HG03354 (cell line): ENCODE measurements around the gene ARID5B.
"Not testable (repeated sequence)": the region's sequence is repeated elsewhere in the genome, so short reads cannot be mapped to it uniquely, and the experiment has no call there.

ENCODE experiments used
- ATAC-seq: cut with Tn5 transposase; IDR thresholded peaks from one replicate; pipeline ENCODE4 v1.9.1; 2021; ENCODE audit warnings: mild to moderate bottlenecking; ENCODE audit not compliant: unreplicated experiment, poor library complexity, severe bottlenecking

ARID5B gene, protein sequence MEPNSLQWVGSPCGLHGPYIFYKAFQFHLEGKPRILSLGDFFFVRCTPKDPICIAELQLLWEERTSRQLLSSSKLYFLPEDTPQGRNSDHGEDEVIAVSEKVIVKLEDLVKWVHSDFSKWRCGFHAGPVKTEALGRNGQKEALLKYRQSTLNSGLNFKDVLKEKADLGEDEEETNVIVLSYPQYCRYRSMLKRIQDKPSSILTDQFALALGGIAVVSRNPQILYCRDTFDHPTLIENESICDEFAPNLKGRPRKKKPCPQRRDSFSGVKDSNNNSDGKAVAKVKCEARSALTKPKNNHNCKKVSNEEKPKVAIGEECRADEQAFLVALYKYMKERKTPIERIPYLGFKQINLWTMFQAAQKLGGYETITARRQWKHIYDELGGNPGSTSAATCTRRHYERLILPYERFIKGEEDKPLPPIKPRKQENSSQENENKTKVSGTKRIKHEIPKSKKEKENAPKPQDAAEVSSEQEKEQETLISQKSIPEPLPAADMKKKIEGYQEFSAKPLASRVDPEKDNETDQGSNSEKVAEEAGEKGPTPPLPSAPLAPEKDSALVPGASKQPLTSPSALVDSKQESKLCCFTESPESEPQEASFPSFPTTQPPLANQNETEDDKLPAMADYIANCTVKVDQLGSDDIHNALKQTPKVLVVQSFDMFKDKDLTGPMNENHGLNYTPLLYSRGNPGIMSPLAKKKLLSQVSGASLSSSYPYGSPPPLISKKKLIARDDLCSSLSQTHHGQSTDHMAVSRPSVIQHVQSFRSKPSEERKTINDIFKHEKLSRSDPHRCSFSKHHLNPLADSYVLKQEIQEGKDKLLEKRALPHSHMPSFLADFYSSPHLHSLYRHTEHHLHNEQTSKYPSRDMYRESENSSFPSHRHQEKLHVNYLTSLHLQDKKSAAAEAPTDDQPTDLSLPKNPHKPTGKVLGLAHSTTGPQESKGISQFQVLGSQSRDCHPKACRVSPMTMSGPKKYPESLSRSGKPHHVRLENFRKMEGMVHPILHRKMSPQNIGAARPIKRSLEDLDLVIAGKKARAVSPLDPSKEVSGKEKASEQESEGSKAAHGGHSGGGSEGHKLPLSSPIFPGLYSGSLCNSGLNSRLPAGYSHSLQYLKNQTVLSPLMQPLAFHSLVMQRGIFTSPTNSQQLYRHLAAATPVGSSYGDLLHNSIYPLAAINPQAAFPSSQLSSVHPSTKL

DNA sequence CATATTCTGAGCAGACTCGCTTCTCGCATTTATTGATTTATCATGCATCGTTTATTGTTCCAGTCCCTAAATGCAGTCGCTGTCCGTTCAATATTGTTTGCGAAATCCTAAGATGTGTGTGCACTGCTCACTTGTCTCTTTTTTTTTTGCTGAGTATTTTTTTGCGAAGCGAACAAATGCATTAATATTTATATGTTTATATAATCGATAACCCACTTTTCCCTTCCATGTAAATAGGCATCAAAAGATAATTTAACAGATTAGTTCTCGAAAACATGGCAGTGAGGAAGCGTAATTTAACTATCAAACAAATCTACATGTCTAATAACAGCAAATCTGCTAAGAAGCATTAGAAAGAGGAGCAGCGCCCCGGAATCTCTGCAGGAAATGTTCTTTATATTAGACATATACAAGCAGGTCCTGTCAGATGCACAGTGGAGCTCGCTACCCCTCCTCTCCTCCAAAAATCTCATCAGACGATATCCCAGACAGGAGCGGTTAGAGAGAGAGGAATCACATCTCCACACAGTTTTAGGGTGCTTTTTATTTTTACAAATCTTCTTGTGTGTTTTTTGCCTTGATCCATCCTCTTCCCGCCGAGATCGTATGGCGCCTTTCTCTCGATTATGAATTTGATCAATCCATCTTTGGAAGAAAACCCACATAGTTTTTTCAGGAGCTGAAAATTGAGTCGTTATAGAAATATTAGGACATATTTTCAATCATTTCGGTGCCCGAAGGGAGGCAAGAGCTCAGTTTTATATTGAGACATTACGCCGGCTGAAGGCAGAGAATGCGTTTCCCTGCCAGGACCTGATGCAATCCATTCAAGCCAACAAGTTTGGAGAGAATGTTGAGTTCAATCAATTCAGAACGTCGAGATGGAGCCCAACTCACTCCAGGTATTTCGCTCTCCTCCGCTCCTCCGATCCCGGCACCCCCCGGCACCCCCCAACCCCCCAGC lies at the start of gene ARID5B:
Gene ARID5B (plus strand): TSS at position 871 of the 964 bp plus-strand sequence. CDS start 11 bp downstream, at position 882.
- ATAC-seq, result no peak

- ATAC-seq, result no peak
Measured at GRCh38 chr10:61852261-61852660, 49.2 kb upstream of the ARID5B start.

- ATAC-seq, result no peak
Measured at GRCh38 chr10:61855771-61856170, 45.7 kb upstream of the ARID5B start.

DNA sequence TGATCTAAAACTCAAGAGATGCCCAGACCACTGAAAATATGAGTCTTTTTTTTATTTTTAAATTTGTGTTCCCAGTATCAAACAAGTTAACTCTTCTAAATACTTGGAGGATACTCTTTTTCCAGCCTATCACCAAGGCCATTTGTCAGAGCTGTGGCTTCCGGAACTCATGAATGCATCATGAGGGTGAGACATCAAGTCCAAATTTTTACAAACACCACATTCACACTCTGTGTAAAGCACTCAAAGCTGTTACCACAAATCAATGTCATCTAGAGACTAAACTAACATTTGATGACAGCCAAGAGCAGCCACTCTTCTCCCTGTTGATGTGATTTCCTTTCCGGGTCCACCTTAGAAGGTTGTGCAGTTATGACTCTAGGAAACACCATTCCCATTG lies 43.8 kb upstream of the ARID5B start:
- no peak for ATAC-seq

- ATAC-seq, result no peak
Measured at GRCh38 chr10:61859786-61860185, 41.7 kb upstream of the ARID5B start.

DNA sequence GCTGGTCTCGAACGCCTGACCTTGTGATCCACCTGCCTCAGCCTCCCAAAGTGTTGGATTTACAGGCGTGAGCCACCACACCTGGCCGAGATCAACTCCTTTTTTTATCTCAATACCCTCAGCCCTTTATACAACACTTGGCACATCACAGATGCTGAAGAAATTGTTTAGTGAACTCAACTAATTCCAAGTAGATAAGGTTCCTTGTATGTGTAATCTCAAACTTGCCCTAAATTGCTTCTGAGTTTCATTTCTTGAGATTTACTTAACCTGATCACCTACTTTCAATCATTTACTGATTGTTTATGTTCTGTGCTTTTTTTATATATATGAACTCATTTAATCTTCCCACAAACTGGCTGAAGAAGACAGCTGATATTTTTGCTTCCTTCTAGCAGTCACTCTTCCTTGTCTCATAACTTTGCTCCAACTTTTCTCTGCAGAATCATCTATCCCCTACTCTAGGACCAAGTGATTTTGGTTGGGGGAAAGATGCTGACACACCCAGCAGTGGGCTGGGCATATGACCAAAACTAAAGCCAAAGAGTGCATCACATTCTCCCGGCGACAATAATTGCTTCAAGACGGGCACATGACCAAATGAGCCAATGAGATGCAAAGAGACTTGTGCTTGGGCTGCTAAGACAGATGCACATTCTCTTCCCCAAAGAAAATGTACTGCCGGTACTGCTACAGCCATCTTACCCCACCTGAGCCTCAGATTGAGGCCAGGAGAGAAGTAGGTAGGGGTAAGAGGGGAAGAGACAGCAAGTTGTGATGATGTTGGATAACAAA lies 40.3 kb upstream of the ARID5B start:
- no peak for ATAC-seq

DNA sequence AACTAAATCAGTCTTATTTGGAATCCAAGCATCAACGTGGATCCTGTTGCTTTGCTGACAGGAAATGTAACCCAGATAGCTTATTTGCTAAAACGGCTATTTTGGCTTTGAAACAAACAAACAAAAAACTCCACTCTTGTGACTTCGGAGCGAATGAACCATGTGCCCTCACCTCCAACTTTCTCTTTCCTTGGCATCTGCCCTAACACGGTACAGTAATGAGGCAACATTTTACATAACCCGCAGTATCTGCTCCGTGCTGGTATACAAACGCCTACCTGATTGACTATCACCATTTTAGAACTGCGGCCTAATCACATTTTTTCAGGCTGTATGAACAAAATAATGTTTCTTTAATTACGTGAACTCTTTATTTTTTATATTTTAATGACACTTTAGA lies 37.5 kb upstream of the ARID5B start:
- ATAC-seq, result no peak

GRCh38 chr10:61866700-61867368 lies 34.7 kb upstream of the ARID5B start:
- ATAC-seq, result no peak

DNA sequence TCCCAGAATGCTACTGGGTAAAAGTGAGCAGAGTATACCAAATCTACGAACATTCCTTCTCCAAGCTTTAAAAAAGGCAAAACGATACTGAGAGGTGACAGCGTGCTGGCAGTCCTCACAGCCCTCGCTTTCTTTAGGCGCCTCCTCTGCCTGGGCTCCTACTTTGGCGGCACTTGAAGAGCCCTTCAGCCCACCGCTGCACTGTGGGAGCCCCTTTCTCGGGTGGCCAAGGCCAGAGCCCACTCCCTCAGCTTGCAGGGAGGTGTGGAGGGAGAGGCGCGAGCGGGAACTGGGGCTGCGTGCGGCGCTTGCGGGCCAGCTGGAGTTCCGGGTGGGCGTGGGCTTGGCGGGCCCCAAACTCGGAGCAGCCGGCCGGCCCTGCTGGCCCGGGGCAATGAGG lies 34.1 kb upstream of the ARID5B start:
- not testable (repeated sequence) for ATAC-seq

DNA sequence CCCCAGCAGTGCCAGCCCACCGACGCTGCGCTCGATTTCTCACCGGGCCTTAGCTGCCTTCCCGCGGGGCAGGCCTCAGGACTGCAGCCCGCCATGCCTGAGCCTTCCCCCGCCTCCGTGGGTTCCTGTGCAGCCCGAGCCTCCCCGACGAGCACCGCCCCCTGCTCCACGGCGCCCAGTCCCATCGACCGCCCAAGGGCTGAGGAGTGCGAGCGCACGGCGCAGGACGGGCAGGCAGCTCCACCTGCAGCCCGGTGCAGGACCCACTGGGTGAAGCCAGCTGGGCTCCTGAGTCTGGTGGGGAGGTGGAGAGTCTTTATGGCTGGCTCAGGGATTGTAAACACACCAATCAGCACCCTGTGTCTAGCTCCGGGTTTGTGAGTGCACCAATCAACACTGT lies 33.7 kb upstream of the ARID5B start:
- ATAC-seq, result not testable (repeated sequence)

- no peak for ATAC-seq
Measured at GRCh38 chr10:61869041-61869675, 32.3 kb upstream of the ARID5B start.

- ATAC-seq, result no peak
Measured at GRCh38 chr10:61869774-61870525, 31.5 kb upstream of the ARID5B start.

- no peak for ATAC-seq
Measured at GRCh38 chr10:61870526-61870895, 31.0 kb upstream of the ARID5B start.

GRCh38 chr10:61871487-61871886 lies 30.0 kb upstream of the ARID5B start:
- no peak for ATAC-seq

- no peak for ATAC-seq
Measured at GRCh38 chr10:61877887-61878739, 23.4 kb upstream of the ARID5B start.

DNA sequence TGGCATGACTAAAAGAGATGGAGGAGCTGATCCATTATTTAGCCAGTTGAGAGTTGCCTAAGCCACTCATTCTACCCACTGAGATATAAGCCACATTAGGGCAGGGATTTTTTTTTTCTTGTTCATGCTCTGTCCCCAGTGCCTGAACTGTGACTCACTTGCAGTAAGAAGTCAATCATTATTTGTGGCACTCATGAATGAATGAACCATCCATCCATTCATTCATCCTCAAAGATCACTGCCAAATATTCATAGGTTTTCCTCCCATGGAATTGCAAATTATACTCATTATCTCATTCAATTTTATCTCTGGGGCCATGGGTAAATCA lies 22.8 kb upstream of the ARID5B start:
- no peak for ATAC-seq
